WTC11 (cell line): Measurements from ENCODE around the gene CHID1. TPM values are rescaled to one million over a fixed set of nuclear protein-coding genes. Genes with fewer than 3 reads are reported as not detected.

Source experiments
- ATAC-seq: fragments of 200-7000 bp; cut with Tn5 transposase; 2 replicates; pipeline ENCODE4 v1.10.0; 2021; ENCODE audit warnings: mild to moderate bottlenecking, moderate library complexity
- CTCF ChIA-PET: fragments of 300-600 bp; sonication (Branson Sonifier 250); formaldehyde crosslinking; loops from one replicate; lab custom pipeline; 2021; ENCODE audit warnings: antibody characterized with exemption; lab: Charles Lee
- POLR2A ChIA-PET: fragments of 350-600 bp; sonication (Branson Sonifier 250); formaldehyde crosslinking; loops from one replicate; lab custom pipeline; 2021; ENCODE audit warnings: antibody characterized with exemption; lab: Charles Lee
- DNase-seq: peaks from one replicate; pipeline ENCODE4 v3.0.0; 2021; ENCODE audit warnings: low spot score
- H3K27ac Mint-ChIP-seq: 2 replicates; pipeline ENCODE4 v1.8.0; 2021; ENCODE audit warnings: mixed read lengths
- H3K27me3 Mint-ChIP-seq: 2 replicates; pipeline ENCODE4 v1.8.0; 2021; ENCODE audit warnings: low read depth, mild to moderate bottlenecking, moderate library complexity, mixed read lengths
- H3K36me3 Mint-ChIP-seq: 2 replicates; pipeline ENCODE4 v1.8.0; 2021; ENCODE audit warnings: mixed read lengths
- H3K4me1 Mint-ChIP-seq: 2 replicates; pipeline ENCODE4 v1.8.0; 2022; ENCODE audit warnings: mixed read lengths
- H3K4me3 Mint-ChIP-seq: 2 replicates; pipeline ENCODE4 v1.8.0; 2021; ENCODE audit warnings: mild to moderate bottlenecking, moderate library complexity, mixed read lengths
- H3K9me3 Mint-ChIP-seq: 2 replicates; pipeline ENCODE4 v1.8.0; 2021; ENCODE audit warnings: mixed read lengths
- CBFB ChIP-seq: sonication (generic); formaldehyde crosslinking; IDR thresholded peaks from 2 replicates; pipeline ENCODE4 v1.8.1; 2022; ENCODE audit warnings: mild to moderate bottlenecking, low read depth, missing genetic modification reagents
- EMX1 ChIP-seq: fragments of 250-450 bp; sonication (Bioruptor Pico); IDR thresholded peaks from 2 replicates; pipeline ENCODE4 v1.8.0; 2021; ENCODE audit warnings: mild to moderate bottlenecking
- ETV6 ChIP-seq: sonication (generic); formaldehyde crosslinking; IDR thresholded peaks from 2 replicates; pipeline ENCODE4 v1.8.1; 2022; ENCODE audit warnings: mild to moderate bottlenecking, missing genetic modification reagents
- GTF2I ChIP-seq: fragments of 250-450 bp; sonication (Bioruptor Pico); conservative IDR thresholded peaks from 2 replicates; pipeline ENCODE4 v1.4.0; 2021; ENCODE audit warnings: mild to moderate bottlenecking
- IRF2 ChIP-seq: sonication (generic); formaldehyde crosslinking; IDR thresholded peaks from 2 replicates; pipeline ENCODE4 v1.8.0; 2022; ENCODE audit warnings: low read depth, missing genetic modification reagents, borderline replicate concordance
- JAZF1 ChIP-seq: fragments of 250-450 bp; sonication (Bioruptor Pico); IDR thresholded peaks from 2 replicates; pipeline ENCODE4 v1.9.0; 2021; ENCODE audit warnings: moderate library complexity, mild to moderate bottlenecking, inconsistent platforms
- MYBL2 ChIP-seq: sonication (generic); formaldehyde crosslinking; IDR thresholded peaks from 2 replicates; pipeline ENCODE4 v1.8.1; 2023; ENCODE audit warnings: mild to moderate bottlenecking, moderate library complexity, missing genetic modification reagents
- NFATC4 ChIP-seq: fragments of 250-450 bp; sonication (Bioruptor Pico); IDR thresholded peaks from 2 replicates; pipeline ENCODE4 v1.9.0; 2021; ENCODE audit warnings: mild to moderate bottlenecking
- OVOL2 ChIP-seq: fragments of 250-450 bp; sonication (Bioruptor Pico); IDR thresholded peaks from 2 replicates; pipeline ENCODE4 v1.9.0; 2021; ENCODE audit warnings: mild to moderate bottlenecking, borderline replicate concordance
- RELA ChIP-seq: sonication (generic); formaldehyde crosslinking; IDR thresholded peaks from 2 replicates; pipeline ENCODE4 v1.8.1; 2022; ENCODE audit warnings: missing genetic modification reagents, mild to moderate bottlenecking, borderline replicate concordance
- TP53 ChIP-seq: sonication (generic); formaldehyde crosslinking; IDR thresholded peaks from 2 replicates; pipeline ENCODE4 v1.8.1; 2023; ENCODE audit warnings: mild to moderate bottlenecking, missing genetic modification reagents
- USF1 ChIP-seq: sonication (generic); formaldehyde crosslinking; IDR thresholded peaks from 2 replicates; pipeline ENCODE4 v1.8.0; 2022; ENCODE audit warnings: mild to moderate bottlenecking, missing genetic modification reagents
- USF2 ChIP-seq: sonication (generic); formaldehyde crosslinking; IDR thresholded peaks from 2 replicates; pipeline ENCODE4 v1.8.1; 2023; ENCODE audit warnings: mild to moderate bottlenecking, missing genetic modification reagents, moderate library complexity
- ZBTB21 ChIP-seq: sonication (generic); formaldehyde crosslinking; IDR thresholded peaks from 2 replicates; pipeline ENCODE4 v1.8.1; 2023; ENCODE audit warnings: mild to moderate bottlenecking, missing genetic modification reagents, borderline replicate concordance
- ZMAT4 ChIP-seq: fragments of 250-450 bp; sonication (Bioruptor Pico); IDR thresholded peaks from 2 replicates; pipeline ENCODE4 v1.9.0; 2021; ENCODE audit warnings: mild to moderate bottlenecking
- ZNF121 ChIP-seq: sonication (generic); formaldehyde crosslinking; IDR thresholded peaks from 2 replicates; pipeline ENCODE4 v1.8.0; 2023; ENCODE audit warnings: missing genetic modification reagents
- ZNF138 ChIP-seq: sonication (generic); formaldehyde crosslinking; conservative IDR thresholded peaks from 2 replicates; pipeline ENCODE4 v1.8.1; 2022; ENCODE audit warnings: mild to moderate bottlenecking, moderate library complexity, missing genetic modification reagents
- ZNF219 ChIP-seq: sonication (generic); formaldehyde crosslinking; IDR thresholded peaks from 2 replicates; pipeline ENCODE4 v1.8.0; 2023; ENCODE audit warnings: missing genetic modification reagents, mild to moderate bottlenecking, borderline replicate concordance
- ZNF423 ChIP-seq: fragments of 250-450 bp; sonication (Bioruptor Pico); IDR thresholded peaks from 2 replicates; pipeline ENCODE4 v2.1.2; 2022; ENCODE audit warnings: mild to moderate bottlenecking, moderate library complexity
- total RNA-seq: library from RNA; stranded (reverse); gene quantifications from 3 replicates; pipeline ENCODE4 v1.2.3, GENCODE V29; 2021
- TF ChIP-seq, protein P1 (sequence below): sonication (generic); formaldehyde crosslinking; IDR thresholded peaks from 2 replicates; pipeline ENCODE4 v1.8.1; 2022; ENCODE audit warnings: mild to moderate bottlenecking, moderate library complexity, missing genetic modification reagents
- TF ChIP-seq, protein P2 (sequence below): sonication (generic); formaldehyde crosslinking; IDR thresholded peaks from 2 replicates; pipeline ENCODE4 v1.8.0; 2022; ENCODE audit warnings: mild to moderate bottlenecking, missing genetic modification reagents
- TF ChIP-seq, protein P3 (sequence below): fragments of 250-450 bp; sonication (Bioruptor Pico); IDR thresholded peaks from 2 replicates; pipeline ENCODE4 v1.9.0; 2021; ENCODE audit warnings: mild to moderate bottlenecking
- TF ChIP-seq, protein P4 (sequence below): fragments of 200-600 bp; IDR thresholded peaks from 2 replicates; pipeline ENCODE4 v1.8.0; 2022; ENCODE audit warnings: antibody characterized with exemption

The CHID1 gene
- total RNA-seq, 1 experiment from 2014 or later: 92.8 TPM

DNA sequence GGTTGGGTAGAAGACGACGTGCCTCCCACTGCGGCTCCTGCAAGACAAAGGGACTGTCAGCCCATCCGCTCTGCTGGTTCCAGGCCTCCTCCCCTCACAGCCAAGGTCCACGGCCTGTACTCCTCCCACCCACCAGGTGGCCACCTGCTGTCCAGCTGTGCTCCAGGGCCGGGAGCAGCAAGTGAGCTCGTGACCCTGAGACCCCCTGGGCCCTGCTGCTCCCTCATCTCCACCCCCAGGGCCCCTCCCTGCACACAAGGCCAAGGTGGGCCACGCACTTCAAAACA, 40.5 kb downstream of the CHID1 start:
- CTCF ChIA-PET: interaction anchor here (1.0 to 2.1 kb wide), 6 partner anchors 19 to 181 kb away, joined by 3 to 8 read pairs (median 4); no protein-coding TSS in a partner anchor

DNA sequence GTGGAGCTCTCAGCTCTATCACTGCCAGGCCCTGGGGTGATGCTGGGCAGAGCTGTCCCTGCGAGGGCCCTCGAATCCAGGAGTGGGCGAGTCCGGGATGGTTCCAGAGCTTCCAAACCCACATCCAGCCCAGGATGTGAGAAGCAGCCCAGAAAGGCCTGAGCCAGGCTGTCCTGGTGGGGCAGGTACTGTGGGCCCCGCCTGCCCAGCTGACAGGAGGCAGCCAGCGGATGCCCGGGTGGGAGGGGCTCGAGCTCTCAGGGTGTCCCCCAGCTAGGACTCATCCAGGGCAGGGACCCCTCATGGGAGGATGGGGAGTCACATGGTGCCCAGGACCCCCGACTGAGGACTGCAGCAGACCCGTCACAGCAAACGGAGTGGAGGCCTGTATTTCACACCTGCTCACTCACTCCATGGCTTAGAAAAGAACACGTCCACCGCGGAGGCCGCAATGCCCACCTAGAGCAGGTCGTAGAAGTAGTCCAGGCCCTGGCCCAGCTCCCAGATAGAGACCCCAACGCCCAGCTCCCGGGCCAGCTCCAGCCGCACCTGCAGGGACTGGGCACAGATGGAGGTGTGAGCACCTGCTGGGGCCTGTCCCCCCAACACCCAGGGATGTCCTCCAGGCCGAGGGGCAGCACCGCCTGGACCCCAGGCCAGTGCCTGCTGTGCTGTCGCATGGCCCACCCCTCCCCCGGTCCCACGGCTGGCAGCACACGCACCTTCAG, 41.0 kb downstream of the CHID1 start:
- ATAC-seq (no peak), DNase-seq (no peak)
- Mint-ChIP-seq H3K9me3 (no peaks in the 10 kb centered on the region), H3K4me1 (no peaks in the 10 kb centered on the region), H3K4me3 (no peak overlapping the region), H3K27ac (no peak overlapping the region), H3K27me3 (no peaks in the 10 kb centered on the region; the same call in 1 of the 2 replicates), H3K36me3 (peaks cover 7% of the 10 kb centered on the region)
- TF ChIP-seq GTF2I (CRISPR knock-in tag) (no peak), CBFB (CRISPR knock-in tag) (no peak), ETV6 (CRISPR knock-in tag) (no peak), ZNF121 (CRISPR knock-in tag) (no peak), USF1 (CRISPR knock-in tag) (no peak), OVOL2 (no peak), ZBTB21 (CRISPR knock-in tag) (no peak), ZMAT4 (CRISPR knock-in tag) (no peak), ZNF138 (CRISPR knock-in tag) (no peak), USF2 (CRISPR knock-in tag) (no peak), NFATC4 (CRISPR knock-in tag) (no peak), EMX1 (no peak), TP53 (CRISPR knock-in tag) (no peak)
- TF ChIP-seq, protein P1, sequence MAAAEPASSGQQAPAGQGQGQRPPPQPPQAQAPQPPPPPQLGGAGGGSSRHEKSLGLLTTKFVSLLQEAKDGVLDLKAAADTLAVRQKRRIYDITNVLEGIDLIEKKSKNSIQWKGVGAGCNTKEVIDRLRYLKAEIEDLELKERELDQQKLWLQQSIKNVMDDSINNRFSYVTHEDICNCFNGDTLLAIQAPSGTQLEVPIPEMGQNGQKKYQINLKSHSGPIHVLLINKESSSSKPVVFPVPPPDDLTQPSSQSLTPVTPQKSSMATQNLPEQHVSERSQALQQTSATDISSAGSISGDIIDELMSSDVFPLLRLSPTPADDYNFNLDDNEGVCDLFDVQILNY (CRISPR knock-in tag): no peak
- TF ChIP-seq, protein P2, sequence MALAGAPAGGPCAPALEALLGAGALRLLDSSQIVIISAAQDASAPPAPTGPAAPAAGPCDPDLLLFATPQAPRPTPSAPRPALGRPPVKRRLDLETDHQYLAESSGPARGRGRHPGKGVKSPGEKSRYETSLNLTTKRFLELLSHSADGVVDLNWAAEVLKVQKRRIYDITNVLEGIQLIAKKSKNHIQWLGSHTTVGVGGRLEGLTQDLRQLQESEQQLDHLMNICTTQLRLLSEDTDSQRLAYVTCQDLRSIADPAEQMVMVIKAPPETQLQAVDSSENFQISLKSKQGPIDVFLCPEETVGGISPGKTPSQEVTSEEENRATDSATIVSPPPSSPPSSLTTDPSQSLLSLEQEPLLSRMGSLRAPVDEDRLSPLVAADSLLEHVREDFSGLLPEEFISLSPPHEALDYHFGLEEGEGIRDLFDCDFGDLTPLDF (CRISPR knock-in tag): no peak
- ChIA-PET POLR2A (no interaction called here), CTCF (interaction anchor here (0.5 to 2.1 kb wide), 7 partner anchors 19 to 584 kb away, joined by 3 to 8 read pairs (median 3); no protein-coding TSS in a partner anchor)

More for the DNA sequence above, 40.5 kb downstream of the CHID1 start:
- ATAC-seq (peak; percentile 25), DNase-seq (peak; percentile 38)
- no peaks in the 10 kb centered on the region for H3K4me1 Mint-ChIP-seq
- H3K36me3 Mint-ChIP-seq: peaks cover 9% of the 10 kb centered on the region
- POLR2A ChIA-PET: no interaction called here
- no peaks in the 10 kb centered on the region for H3K9me3 Mint-ChIP-seq
- H3K4me3 Mint-ChIP-seq: no peak overlapping the region
- H3K27me3 Mint-ChIP-seq: no peaks in the 10 kb centered on the region; the same call in none of the 2 replicates
- no peak overlapping the region for H3K27ac Mint-ChIP-seq
- peak; percentile 84 for TF ChIP-seq ZNF423 (CRISPR knock-in tag)
- no peak for TF ChIP-seq RELA (CRISPR knock-in tag)

- no peak for DNase-seq
- Mint-ChIP-seq H3K9me3 (no peaks in the 10 kb centered on the region), H3K36me3 (peaks cover 3% of the 10 kb centered on the region), H3K4me3 (no peak overlapping the region), H3K4me1 (peaks cover 1% of the 10 kb centered on the region), H3K27ac (no peak overlapping the region), H3K27me3 (no peaks in the 10 kb centered on the region; the same call in 1 of the 2 replicates)
- ChIA-PET CTCF (interaction anchor here (1.0 to 2.1 kb wide), 4 partner anchors 18 to 585 kb away, joined by 3 to 8 read pairs (median 4); no protein-coding TSS in a partner anchor), POLR2A (no interaction called here)
- ATAC-seq: no peak
- TF ChIP-seq, protein P3, sequence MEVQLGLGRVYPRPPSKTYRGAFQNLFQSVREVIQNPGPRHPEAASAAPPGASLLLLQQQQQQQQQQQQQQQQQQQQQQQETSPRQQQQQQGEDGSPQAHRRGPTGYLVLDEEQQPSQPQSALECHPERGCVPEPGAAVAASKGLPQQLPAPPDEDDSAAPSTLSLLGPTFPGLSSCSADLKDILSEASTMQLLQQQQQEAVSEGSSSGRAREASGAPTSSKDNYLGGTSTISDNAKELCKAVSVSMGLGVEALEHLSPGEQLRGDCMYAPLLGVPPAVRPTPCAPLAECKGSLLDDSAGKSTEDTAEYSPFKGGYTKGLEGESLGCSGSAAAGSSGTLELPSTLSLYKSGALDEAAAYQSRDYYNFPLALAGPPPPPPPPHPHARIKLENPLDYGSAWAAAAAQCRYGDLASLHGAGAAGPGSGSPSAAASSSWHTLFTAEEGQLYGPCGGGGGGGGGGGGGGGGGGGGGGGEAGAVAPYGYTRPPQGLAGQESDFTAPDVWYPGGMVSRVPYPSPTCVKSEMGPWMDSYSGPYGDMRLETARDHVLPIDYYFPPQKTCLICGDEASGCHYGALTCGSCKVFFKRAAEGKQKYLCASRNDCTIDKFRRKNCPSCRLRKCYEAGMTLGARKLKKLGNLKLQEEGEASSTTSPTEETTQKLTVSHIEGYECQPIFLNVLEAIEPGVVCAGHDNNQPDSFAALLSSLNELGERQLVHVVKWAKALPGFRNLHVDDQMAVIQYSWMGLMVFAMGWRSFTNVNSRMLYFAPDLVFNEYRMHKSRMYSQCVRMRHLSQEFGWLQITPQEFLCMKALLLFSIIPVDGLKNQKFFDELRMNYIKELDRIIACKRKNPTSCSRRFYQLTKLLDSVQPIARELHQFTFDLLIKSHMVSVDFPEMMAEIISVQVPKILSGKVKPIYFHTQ: no peak
- TF ChIP-seq, protein P4, sequence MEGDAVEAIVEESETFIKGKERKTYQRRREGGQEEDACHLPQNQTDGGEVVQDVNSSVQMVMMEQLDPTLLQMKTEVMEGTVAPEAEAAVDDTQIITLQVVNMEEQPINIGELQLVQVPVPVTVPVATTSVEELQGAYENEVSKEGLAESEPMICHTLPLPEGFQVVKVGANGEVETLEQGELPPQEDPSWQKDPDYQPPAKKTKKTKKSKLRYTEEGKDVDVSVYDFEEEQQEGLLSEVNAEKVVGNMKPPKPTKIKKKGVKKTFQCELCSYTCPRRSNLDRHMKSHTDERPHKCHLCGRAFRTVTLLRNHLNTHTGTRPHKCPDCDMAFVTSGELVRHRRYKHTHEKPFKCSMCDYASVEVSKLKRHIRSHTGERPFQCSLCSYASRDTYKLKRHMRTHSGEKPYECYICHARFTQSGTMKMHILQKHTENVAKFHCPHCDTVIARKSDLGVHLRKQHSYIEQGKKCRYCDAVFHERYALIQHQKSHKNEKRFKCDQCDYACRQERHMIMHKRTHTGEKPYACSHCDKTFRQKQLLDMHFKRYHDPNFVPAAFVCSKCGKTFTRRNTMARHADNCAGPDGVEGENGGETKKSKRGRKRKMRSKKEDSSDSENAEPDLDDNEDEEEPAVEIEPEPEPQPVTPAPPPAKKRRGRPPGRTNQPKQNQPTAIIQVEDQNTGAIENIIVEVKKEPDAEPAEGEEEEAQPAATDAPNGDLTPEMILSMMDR: no peak
- no peak for TF ChIP-seq JAZF1 (CRISPR knock-in tag)
- TF ChIP-seq IRF2: no peak
- no peak for TF ChIP-seq MYBL2 (CRISPR knock-in tag)
- TF ChIP-seq ZNF219 (CRISPR knock-in tag): no peak
Observed at GRCh38 chr11:868802-869201, 41.8 kb downstream of the CHID1 start.
